ENCODE results near the gene CAB39L. TPM values are rescaled to one million over a fixed set of nuclear protein-coding genes. Genes with fewer than 3 reads are reported as not detected.
A peak's percentile ranks its signal among the peaks of the same experiment; 100 is the strongest.
"Not testable (repeated sequence)": the region's sequence is repeated elsewhere in the genome, so short reads cannot be mapped to it uniquely, and the experiment has no call there.

The CAB39L gene
- total RNA-seq, 1 donor from 2014 or later = 7.1 TPM

- Mint-ChIP-seq H3K4me3 (no peak overlapping the region), H3K9me3 (no peaks in the 10 kb centered on the region), H3K27ac (peak overlapping the region; percentile 9), H3K4me1 (ENCODE audit: low read depth) (no peaks in the 10 kb centered on the region), H3K36me3 (ENCODE audit: low read depth) (no peaks in the 10 kb centered on the region), H3K27me3 (ENCODE audit: insufficient read depth) (peaks cover 2% of the 10 kb centered on the region)
- intact Hi-C loops (cut with micrococcal nuclease) = no loop called here
- DNase-seq (ENCODE audit: low spot score) = no peak
Observed at GRCh38 chr13:49348751-49349150, 95.1 kb downstream of the CAB39L start.

GRCh38 chr13:49347650-49348385 is 96.0 kb downstream of the CAB39L start:
- intact Hi-C loops (cut with micrococcal nuclease) = no loop called here
- Mint-ChIP-seq H3K36me3 (ENCODE audit: low read depth) (no peaks in the 10 kb centered on the region), H3K9me3 (no peaks in the 10 kb centered on the region), H3K4me1 (ENCODE audit: low read depth) (no peaks in the 10 kb centered on the region), H3K27me3 (ENCODE audit: insufficient read depth) (peaks cover 2% of the 10 kb centered on the region), H3K4me3 (no peak overlapping the region), H3K27ac (no peak overlapping the region)
- DNase-seq (ENCODE audit: low spot score) = no peak

GRCh38 chr13:49346460-49346859 is 97.4 kb downstream of the CAB39L start:
- Mint-ChIP-seq H3K9me3 (no peaks in the 10 kb centered on the region), H3K36me3 (ENCODE audit: low read depth) (no peaks in the 10 kb centered on the region), H3K4me3 (no peak overlapping the region), H3K4me1 (ENCODE audit: low read depth) (no peaks in the 10 kb centered on the region), H3K27ac (no peak overlapping the region), H3K27me3 (ENCODE audit: insufficient read depth) (peaks cover under 1% of the 10 kb centered on the region)
- intact Hi-C loops (cut with micrococcal nuclease) = no loop called here
- DNase-seq (ENCODE audit: low spot score) = no peak

GRCh38 chr13:49343731-49344130 is 100.1 kb downstream of the CAB39L start:
- Mint-ChIP-seq H3K4me3 (no peak overlapping the region), H3K9me3 (no peaks in the 10 kb centered on the region), H3K36me3 (ENCODE audit: low read depth) (no peaks in the 10 kb centered on the region), H3K4me1 (ENCODE audit: low read depth) (no peaks in the 10 kb centered on the region), H3K27ac (no peak overlapping the region), H3K27me3 (ENCODE audit: insufficient read depth) (no peaks in the 10 kb centered on the region)
- DNase-seq (ENCODE audit: low spot score) = no peak
- intact Hi-C loops (cut with micrococcal nuclease) = no loop called here

GRCh38 chr13:49343255-49343654 is 100.6 kb downstream of the CAB39L start:
- intact Hi-C loops (cut with micrococcal nuclease) = no loop called here
- H3K36me3 Mint-ChIP-seq (ENCODE audit: low read depth) = no peaks in the 10 kb centered on the region
- H3K27ac Mint-ChIP-seq = no peak overlapping the region
- H3K9me3 Mint-ChIP-seq = no peaks in the 10 kb centered on the region
- no peaks in the 10 kb centered on the region for H3K4me1 Mint-ChIP-seq (ENCODE audit: low read depth)
- no peak overlapping the region for H3K4me3 Mint-ChIP-seq
- no peaks in the 10 kb centered on the region for H3K27me3 Mint-ChIP-seq (ENCODE audit: insufficient read depth)
- no peak for DNase-seq (ENCODE audit: low spot score)

GRCh38 chr13:49342454-49342853 is 101.4 kb downstream of the CAB39L start:
- Mint-ChIP-seq H3K27ac (no peak overlapping the region), H3K36me3 (ENCODE audit: low read depth) (no peaks in the 10 kb centered on the region), H3K4me3 (no peak overlapping the region), H3K9me3 (no peaks in the 10 kb centered on the region), H3K27me3 (ENCODE audit: insufficient read depth) (no peaks in the 10 kb centered on the region), H3K4me1 (ENCODE audit: low read depth) (no peaks in the 10 kb centered on the region)
- no peak for DNase-seq (ENCODE audit: low spot score)
- intact Hi-C loops (cut with micrococcal nuclease) = no loop called here

GRCh38 chr13:49341941-49342340 is 101.9 kb downstream of the CAB39L start:
- Mint-ChIP-seq H3K27me3 (ENCODE audit: insufficient read depth) (no peaks in the 10 kb centered on the region), H3K4me3 (no peak overlapping the region), H3K4me1 (ENCODE audit: low read depth) (no peaks in the 10 kb centered on the region), H3K36me3 (ENCODE audit: low read depth) (no peaks in the 10 kb centered on the region), H3K9me3 (no peaks in the 10 kb centered on the region), H3K27ac (no peak overlapping the region)
- DNase-seq (ENCODE audit: low spot score) = no peak
- intact Hi-C loops (cut with micrococcal nuclease) = no loop called here

- Mint-ChIP-seq H3K27ac (no peak overlapping the region), H3K4me3 (no peak overlapping the region), H3K27me3 (ENCODE audit: insufficient read depth) (peaks cover 4% of the 10 kb centered on the region), H3K36me3 (ENCODE audit: low read depth) (no peaks in the 10 kb centered on the region), H3K9me3 (no peaks in the 10 kb centered on the region), H3K4me1 (ENCODE audit: low read depth) (no peaks in the 10 kb centered on the region)
- no peak for DNase-seq (ENCODE audit: low spot score)
- intact Hi-C loops (cut with micrococcal nuclease) = no loop called here
Observed at GRCh38 chr13:49341517-49341916, 102.3 kb downstream of the CAB39L start.

- Mint-ChIP-seq H3K36me3 (ENCODE audit: low read depth) (no peaks in the 10 kb centered on the region), H3K9me3 (no peaks in the 10 kb centered on the region), H3K4me3 (no peak overlapping the region), H3K27ac (no peak overlapping the region), H3K4me1 (ENCODE audit: low read depth) (no peaks in the 10 kb centered on the region), H3K27me3 (ENCODE audit: insufficient read depth) (peaks cover 6% of the 10 kb centered on the region)
- DNase-seq (ENCODE audit: low spot score) = no peak
- intact Hi-C loops (cut with micrococcal nuclease) = no loop called here
Observed at GRCh38 chr13:49340161-49340560, 103.7 kb downstream of the CAB39L start.

- Mint-ChIP-seq H3K9me3 (no peaks in the 10 kb centered on the region), H3K27ac (no peak overlapping the region), H3K4me1 (ENCODE audit: low read depth) (no peaks in the 10 kb centered on the region), H3K36me3 (ENCODE audit: low read depth) (no peaks in the 10 kb centered on the region), H3K27me3 (ENCODE audit: insufficient read depth) (peaks cover 9% of the 10 kb centered on the region), H3K4me3 (no peak overlapping the region)
- no peak for DNase-seq (ENCODE audit: low spot score)
- intact Hi-C loops (cut with micrococcal nuclease) = no loop called here
Observed at GRCh38 chr13:49336655-49337054, 107.2 kb downstream of the CAB39L start.

- Mint-ChIP-seq H3K4me3 (no peak overlapping the region), H3K27ac (no peak overlapping the region), H3K36me3 (ENCODE audit: low read depth) (no peaks in the 10 kb centered on the region), H3K4me1 (ENCODE audit: low read depth) (no peaks in the 10 kb centered on the region), H3K9me3 (no peaks in the 10 kb centered on the region), H3K27me3 (ENCODE audit: insufficient read depth) (peaks cover 4% of the 10 kb centered on the region)
- intact Hi-C loops (cut with micrococcal nuclease) = no loop called here
- no peak for DNase-seq (ENCODE audit: low spot score)
Observed at GRCh38 chr13:49330546-49330864, 113.4 kb downstream of the CAB39L start.

- Mint-ChIP-seq H3K27me3 (ENCODE audit: insufficient read depth) (peaks cover 4% of the 10 kb centered on the region), H3K4me3 (no peak overlapping the region), H3K4me1 (ENCODE audit: low read depth) (no peaks in the 10 kb centered on the region), H3K36me3 (ENCODE audit: low read depth) (no peaks in the 10 kb centered on the region), H3K27ac (no peak overlapping the region), H3K9me3 (no peaks in the 10 kb centered on the region)
- DNase-seq (ENCODE audit: low spot score) = no peak
- intact Hi-C loops (cut with micrococcal nuclease) = no loop called here
Observed at GRCh38 chr13:49329831-49330545, 113.9 kb downstream of the CAB39L start.

- H3K27ac Mint-ChIP-seq; H3K9me3 Mint-ChIP-seq; H3K4me1 Mint-ChIP-seq (ENCODE audit: low read depth); H3K4me3 Mint-ChIP-seq; DNase-seq (ENCODE audit: low spot score); H3K36me3 Mint-ChIP-seq (ENCODE audit: low read depth); H3K27me3 Mint-ChIP-seq (ENCODE audit: insufficient read depth); intact Hi-C loops (cut with micrococcal nuclease): not testable (repeated sequence)
Observed at GRCh38 chr13:49327145-49327544, 116.7 kb downstream of the CAB39L start.

Measured in activated T-helper 1 cell treated with anti-CD3 and anti-CD28 coated beads, Interleukin-12 subunit alpha, Interleukin-12 subunit beta, Interleukin-2, Interleukin-4 antibody, amounts not matched to agents 30 ng/mL and 10 ng/mL and 1 ng/mL, durations not matched to agents 14 hours and 24 hours and 36 hours (primary cell).